ENCODE results near the gene OPRD1.
"Not testable (repeated sequence)": the region's sequence is repeated elsewhere in the genome, so short reads cannot be mapped to it uniquely, and the experiment has no call there.

DNA sequence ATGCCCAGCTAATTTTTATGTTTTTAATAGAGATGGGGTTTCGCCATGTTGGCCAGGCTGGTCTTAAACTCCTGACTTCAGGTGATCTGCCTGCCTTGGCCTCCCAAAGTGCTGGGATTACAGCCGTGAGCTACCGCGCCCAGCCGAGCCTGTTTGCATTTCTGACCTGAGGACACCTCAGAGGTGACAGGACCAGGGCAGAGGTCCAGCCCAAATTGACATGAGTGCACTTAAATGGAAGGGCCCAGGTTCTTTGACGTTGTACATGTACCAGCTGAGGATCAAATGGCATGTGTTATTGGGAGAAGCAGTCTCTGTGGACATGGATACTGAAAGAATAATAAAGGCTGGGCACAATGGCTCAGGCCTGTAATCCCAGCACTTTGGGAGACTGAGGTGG is 35.2 kb downstream of the OPRD1 start:
- TF ChIP-seq POLR2A (IDR thresholded peaks at IDR 0.05): not testable (repeated sequence)
- TF ChIP-seq, protein P1, sequence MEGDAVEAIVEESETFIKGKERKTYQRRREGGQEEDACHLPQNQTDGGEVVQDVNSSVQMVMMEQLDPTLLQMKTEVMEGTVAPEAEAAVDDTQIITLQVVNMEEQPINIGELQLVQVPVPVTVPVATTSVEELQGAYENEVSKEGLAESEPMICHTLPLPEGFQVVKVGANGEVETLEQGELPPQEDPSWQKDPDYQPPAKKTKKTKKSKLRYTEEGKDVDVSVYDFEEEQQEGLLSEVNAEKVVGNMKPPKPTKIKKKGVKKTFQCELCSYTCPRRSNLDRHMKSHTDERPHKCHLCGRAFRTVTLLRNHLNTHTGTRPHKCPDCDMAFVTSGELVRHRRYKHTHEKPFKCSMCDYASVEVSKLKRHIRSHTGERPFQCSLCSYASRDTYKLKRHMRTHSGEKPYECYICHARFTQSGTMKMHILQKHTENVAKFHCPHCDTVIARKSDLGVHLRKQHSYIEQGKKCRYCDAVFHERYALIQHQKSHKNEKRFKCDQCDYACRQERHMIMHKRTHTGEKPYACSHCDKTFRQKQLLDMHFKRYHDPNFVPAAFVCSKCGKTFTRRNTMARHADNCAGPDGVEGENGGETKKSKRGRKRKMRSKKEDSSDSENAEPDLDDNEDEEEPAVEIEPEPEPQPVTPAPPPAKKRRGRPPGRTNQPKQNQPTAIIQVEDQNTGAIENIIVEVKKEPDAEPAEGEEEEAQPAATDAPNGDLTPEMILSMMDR (IDR thresholded peaks at IDR 0.05 in 4 of 5, conservative IDR thresholded peaks at IDR 0.05 in 1 of 5): not testable (repeated sequence)
